GM23338 (cell line): ENCODE measurements around the gene ZEB2. TPM values are rescaled to one million over a fixed set of nuclear protein-coding genes. Genes with fewer than 3 reads are reported as not detected.

Source experiments
- ATAC-seq: fragments of 200-7000 bp; cut with Tn5 transposase; 3 replicates; pipeline ENCODE4 v1.9.1; 2020
- DNase-seq: peaks from one replicate; pipeline ENCODE4 v3.0.0-alpha.2; 2015; ENCODE audit warnings: low spot score
- H2AFZ ChIP-seq: fragments of 200-600 bp; sonication (generic); 2 replicates; pipeline ENCODE4 v1.8.0; 2016; ENCODE audit warnings: antibody characterized with exemption, mild to moderate bottlenecking, moderate library complexity
- H3F3A ChIP-seq: fragments of 200-600 bp; sonication (generic); replicated peaks from 2 replicates; pipeline ENCODE4 v1.8.0; 2017; ENCODE audit warnings: antibody characterized with exemption, mixed run types, low read depth
- H3K27ac ChIP-seq: fragments of 200-600 bp; sonication (generic); 2 replicates; pipeline ENCODE4 v1.6.1; 2016; ENCODE audit warnings: low read depth
- H3K27me3 ChIP-seq: fragments of 200-600 bp; sonication (generic); 2 replicates; pipeline ENCODE4 v1.8.0; 2016; ENCODE audit warnings: mild to moderate bottlenecking, mixed run types, moderate library complexity; ENCODE audit not compliant: insufficient read depth
- H3K36me3 ChIP-seq: fragments of 200-600 bp; sonication (generic); 2 replicates; pipeline ENCODE4 v1.8.0; 2016; ENCODE audit warnings: mild to moderate bottlenecking; ENCODE audit not compliant: insufficient read depth
- H3K4me1 ChIP-seq: fragments of 200-600 bp; sonication (generic); 2 replicates; pipeline ENCODE4 v1.8.0; 2016; ENCODE audit warnings: mild to moderate bottlenecking, moderate library complexity; ENCODE audit not compliant: insufficient read depth
- H3K4me2 ChIP-seq: fragments of 200-600 bp; sonication (generic); 2 replicates; pipeline ENCODE4 v1.7.1; 2017; ENCODE audit warnings: mixed run types
- H3K4me3 ChIP-seq: fragments of 200-600 bp; sonication (generic); 2 replicates; pipeline ENCODE4 v1.6.1; 2016; ENCODE audit warnings: mixed run types
- H3K79me2 ChIP-seq: fragments of 200-600 bp; sonication (generic); replicated peaks from 2 replicates; pipeline ENCODE4 v1.8.0; 2017; ENCODE audit warnings: mild to moderate bottlenecking; ENCODE audit not compliant: insufficient read depth
- H3K9me2 ChIP-seq: fragments of 200-600 bp; sonication (generic); 2 replicates; pipeline ENCODE4 v1.8.0; 2017; ENCODE audit not compliant: insufficient read depth
- H4K20me1 ChIP-seq: fragments of 200-600 bp; sonication (generic); replicated peaks from 2 replicates; pipeline ENCODE4 v1.8.0; 2017; ENCODE audit warnings: mild to moderate bottlenecking; ENCODE audit not compliant: insufficient read depth
- H3K27ac Mint-ChIP-seq: 2 replicates; pipeline ENCODE4 v1.8.0; 2020; ENCODE audit warnings: inconsistent platforms, mild to moderate bottlenecking, moderate library complexity, mixed read lengths
- H3K27me3 Mint-ChIP-seq: 3 replicates; pipeline ENCODE4 v1.8.0; 2022; ENCODE audit warnings: low read depth, mild to moderate bottlenecking, moderate library complexity, mixed read lengths, inconsistent platforms; ENCODE audit not compliant: insufficient read depth, poor library complexity
- H3K36me3 Mint-ChIP-seq: 3 replicates; pipeline ENCODE4 v1.8.0; 2021; ENCODE audit warnings: low read depth, mild to moderate bottlenecking, inconsistent platforms, moderate library complexity, mixed read lengths
- H3K4me1 Mint-ChIP-seq: 3 replicates; pipeline ENCODE4 v1.8.0; 2020; ENCODE audit warnings: mild to moderate bottlenecking, inconsistent platforms, mixed read lengths
- H3K4me3 Mint-ChIP-seq: 3 replicates; pipeline ENCODE4 v1.8.0; 2021; ENCODE audit warnings: moderate library complexity, mild to moderate bottlenecking, inconsistent platforms, mixed read lengths
- H3K9me3 Mint-ChIP-seq: 3 replicates; pipeline ENCODE4 v1.8.0; 2020; ENCODE audit warnings: moderate library complexity, mild to moderate bottlenecking, inconsistent platforms, mixed read lengths
- CREB1 ChIP-seq: fragments of 250-450 bp; sonication (Bioruptor Pico); IDR thresholded peaks from 2 replicates; pipeline ENCODE4 v1.5.0; 2020; ENCODE audit warnings: low read depth, mild to moderate bottlenecking, moderate library complexity
- CTCF ChIP-seq, 2 experiments: fragments of 200-600 bp in 1 of 2; sonication (generic) in 1 of 2; conservative IDR thresholded peaks; 2 replicates each; pipeline versions ENCODE4 v1.5.1 to v1.6.1; 2016 to 2017; ENCODE audit warnings: antibody characterized with exemption in 2 of 2, low read depth in 2 of 2, mild to moderate bottlenecking in 2 of 2, moderate library complexity in 1 of 2
- EZH2phosphoT487 ChIP-seq: fragments of 200-600 bp; sonication (generic); IDR thresholded peaks from one replicate; pipeline ENCODE4 v1.8.1; 2018; ENCODE audit warnings: antibody characterized with exemption; ENCODE audit not compliant: unreplicated experiment
- NANOG ChIP-seq: IDR thresholded peaks from 2 replicates; pipeline ENCODE4 v1.6.1; 2016; ENCODE audit warnings: antibody characterized with exemption, borderline replicate concordance
- POLR2AphosphoS5 ChIP-seq: IDR thresholded peaks from 2 replicates; pipeline ENCODE4 v1.6.1; 2016; ENCODE audit warnings: antibody characterized with exemption, low read depth
- ZNF114 ChIP-seq: fragments of 250-450 bp; sonication (Bioruptor Pico); IDR thresholded peaks from 2 replicates; pipeline ENCODE4 v1.5.0; 2020; ENCODE audit warnings: mild to moderate bottlenecking, moderate library complexity
- ZNF331 ChIP-seq: fragments of 250-450 bp; sonication (Bioruptor Pico); IDR thresholded peaks from 2 replicates; pipeline ENCODE4 v1.5.0; 2020; ENCODE audit warnings: low read depth, mild to moderate bottlenecking, moderate library complexity
- polyA plus RNA-seq: library from polyadenylated mRNA; unstranded; fragments of >200 nt; fragmentation: Nextera tagmentation; extraction: Ambion mirVana; gene quantifications from 2 replicates; pipeline ENCODE4 v1.2.1, GENCODE V29; 2016
- total RNA-seq: library from RNA; depleted of rRNA; stranded (reverse); fragments of >200 nt; shearing (Covaris generic); gene quantifications from 2 replicates; pipeline ENCODE4 v1.2.3, GENCODE V29; 2014
- TF ChIP-seq, protein P1 (sequence below): fragments of 250-450 bp; sonication (Bioruptor Pico); IDR thresholded peaks from 2 replicates; pipeline ENCODE4 v1.5.0; 2020; ENCODE audit warnings: mild to moderate bottlenecking, moderate library complexity

Gene ZEB2
- total and polyA plus RNA-seq, 2 experiments from 2014 or later = 0.45 TPM; not detected in 1

DNA sequence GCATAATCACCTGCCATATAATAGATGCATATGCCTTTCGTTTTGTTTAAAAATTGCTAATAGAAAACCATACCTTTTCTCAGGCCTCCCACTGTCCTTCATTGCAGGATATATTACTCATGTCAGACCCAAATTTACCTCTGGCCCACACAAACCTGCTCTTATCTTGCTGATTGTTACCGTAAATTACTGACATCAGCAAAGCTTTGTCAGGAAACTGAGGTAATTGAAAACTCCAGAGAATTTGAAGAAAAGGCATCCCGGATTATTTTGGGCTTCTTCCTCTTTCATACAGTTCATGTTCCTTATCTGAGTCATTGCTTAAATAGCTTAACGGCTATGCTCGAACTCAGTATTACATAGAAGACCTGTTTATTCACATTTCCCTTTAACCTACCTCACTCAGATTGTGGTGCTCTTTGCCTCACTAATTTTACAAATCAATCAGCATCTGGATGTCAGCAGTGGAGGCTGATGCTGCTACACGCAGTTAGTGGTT is 145.7 kb downstream of the ZEB2 start:
- H3K4me3 Mint-ChIP-seq = no peak overlapping the region
- no peak for TF ChIP-seq CTCF (conservative IDR thresholded peaks at IDR 0.05; ENCODE audit: low read depth in 2 of 2)
- TF ChIP-seq EZH2phosphoT487 = no peak
- TF ChIP-seq, protein P1, sequence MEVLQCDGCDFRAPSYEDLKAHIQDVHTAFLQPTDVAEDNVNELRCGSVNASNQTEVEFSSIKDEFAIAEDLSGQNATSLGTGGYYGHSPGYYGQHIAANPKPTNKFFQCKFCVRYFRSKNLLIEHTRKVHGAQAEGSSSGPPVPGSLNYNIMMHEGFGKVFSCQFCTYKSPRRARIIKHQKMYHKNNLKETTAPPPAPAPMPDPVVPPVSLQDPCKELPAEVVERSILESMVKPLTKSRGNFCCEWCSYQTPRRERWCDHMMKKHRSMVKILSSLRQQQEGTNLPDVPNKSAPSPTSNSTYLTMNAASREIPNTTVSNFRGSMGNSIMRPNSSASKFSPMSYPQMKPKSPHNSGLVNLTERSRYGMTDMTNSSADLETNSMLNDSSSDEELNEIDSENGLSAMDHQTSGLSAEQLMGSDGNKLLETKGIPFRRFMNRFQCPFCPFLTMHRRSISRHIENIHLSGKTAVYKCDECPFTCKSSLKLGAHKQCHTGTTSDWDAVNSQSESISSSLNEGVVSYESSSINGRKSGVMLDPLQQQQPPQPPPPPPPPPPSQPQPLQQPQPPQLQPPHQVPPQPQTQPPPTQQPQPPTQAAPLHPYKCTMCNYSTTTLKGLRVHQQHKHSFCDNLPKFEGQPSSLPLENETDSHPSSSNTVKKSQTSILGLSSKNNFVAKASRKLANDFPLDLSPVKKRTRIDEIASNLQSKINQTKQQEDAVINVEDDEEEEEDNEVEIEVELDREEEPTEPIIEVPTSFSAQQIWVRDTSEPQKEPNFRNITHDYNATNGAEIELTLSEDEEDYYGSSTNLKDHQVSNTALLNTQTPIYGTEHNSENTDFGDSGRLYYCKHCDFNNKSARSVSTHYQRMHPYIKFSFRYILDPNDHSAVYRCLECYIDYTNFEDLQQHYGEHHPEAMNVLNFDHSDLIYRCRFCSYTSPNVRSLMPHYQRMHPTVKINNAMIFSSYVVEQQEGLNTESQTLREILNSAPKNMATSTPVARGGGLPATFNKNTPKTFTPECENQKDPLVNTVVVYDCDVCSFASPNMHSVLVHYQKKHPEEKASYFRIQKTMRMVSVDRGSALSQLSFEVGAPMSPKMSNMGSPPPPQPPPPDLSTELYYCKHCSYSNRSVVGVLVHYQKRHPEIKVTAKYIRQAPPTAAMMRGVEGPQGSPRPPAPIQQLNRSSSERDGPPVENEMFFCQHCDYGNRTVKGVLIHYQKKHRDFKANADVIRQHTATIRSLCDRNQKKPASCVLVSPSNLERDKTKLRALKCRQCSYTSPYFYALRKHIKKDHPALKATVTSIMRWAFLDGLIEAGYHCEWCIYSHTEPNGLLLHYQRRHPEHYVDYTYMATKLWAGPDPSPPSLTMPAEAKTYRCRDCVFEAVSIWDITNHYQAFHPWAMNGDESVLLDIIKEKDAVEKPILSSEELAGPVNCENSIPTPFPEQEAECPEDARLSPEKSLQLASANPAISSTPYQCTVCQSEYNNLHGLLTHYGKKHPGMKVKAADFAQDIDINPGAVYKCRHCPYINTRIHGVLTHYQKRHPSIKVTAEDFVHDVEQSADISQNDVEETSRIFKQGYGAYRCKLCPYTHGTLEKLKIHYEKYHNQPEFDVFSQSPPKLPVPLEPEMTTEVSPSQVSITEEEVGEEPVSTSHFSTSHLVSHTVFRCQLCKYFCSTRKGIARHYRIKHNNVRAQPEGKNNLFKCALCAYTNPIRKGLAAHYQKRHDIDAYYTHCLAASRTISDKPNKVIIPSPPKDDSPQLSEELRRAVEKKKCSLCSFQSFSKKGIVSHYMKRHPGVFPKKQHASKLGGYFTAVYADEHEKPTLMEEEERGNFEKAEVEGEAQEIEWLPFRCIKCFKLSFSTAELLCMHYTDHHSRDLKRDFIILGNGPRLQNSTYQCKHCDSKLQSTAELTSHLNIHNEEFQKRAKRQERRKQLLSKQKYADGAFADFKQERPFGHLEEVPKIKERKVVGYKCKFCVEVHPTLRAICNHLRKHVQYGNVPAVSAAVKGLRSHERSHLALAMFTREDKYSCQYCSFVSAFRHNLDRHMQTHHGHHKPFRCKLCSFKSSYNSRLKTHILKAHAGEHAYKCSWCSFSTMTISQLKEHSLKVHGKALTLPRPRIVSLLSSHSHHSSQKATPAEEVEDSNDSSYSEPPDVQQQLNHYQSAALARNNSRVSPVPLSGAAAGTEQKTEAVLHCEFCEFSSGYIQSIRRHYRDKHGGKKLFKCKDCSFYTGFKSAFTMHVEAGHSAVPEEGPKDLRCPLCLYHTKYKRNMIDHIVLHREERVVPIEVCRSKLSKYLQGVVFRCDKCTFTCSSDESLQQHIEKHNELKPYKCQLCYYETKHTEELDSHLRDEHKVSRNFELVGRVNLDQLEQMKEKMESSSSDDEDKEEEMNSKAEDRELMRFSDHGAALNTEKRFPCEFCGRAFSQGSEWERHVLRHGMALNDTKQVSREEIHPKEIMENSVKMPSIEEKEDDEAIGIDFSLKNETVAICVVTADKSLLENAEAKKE (CRISPR knock-in tag) = no peak
- TF ChIP-seq NANOG = no peak
- no peak for TF ChIP-seq POLR2AphosphoS5
- TF ChIP-seq ZNF114 (CRISPR knock-in tag) = no peak
- no peak for TF ChIP-seq CREB1 (CRISPR knock-in tag)
- no peak for TF ChIP-seq ZNF331 (CRISPR knock-in tag)
- H3K9me3 Mint-ChIP-seq = no peaks in the 10 kb centered on the region
- Histone ChIP-seq H3K36me3 (no peaks in the 10 kb centered on the region), H3K9me2 (no peaks in the 10 kb centered on the region), H3K4me2 (no peak overlapping the region), H3F3A (no peaks in the 10 kb centered on the region), H3K79me2 (no peaks in the 10 kb centered on the region), H3K27me3 (no peaks in the 10 kb centered on the region), H3K27ac (no peak overlapping the region), H3K4me3 (no peak overlapping the region), H4K20me1 (no peaks in the 10 kb centered on the region), H3K4me1 (peaks cover 12% of the 10 kb centered on the region), H2AFZ (no peak overlapping the region; the same call in 1 of the 2 replicates)
- peaks cover 11% of the 10 kb centered on the region for H3K4me1 Mint-ChIP-seq
- H3K27ac Mint-ChIP-seq = no peak overlapping the region
- ATAC-seq (no peak), DNase-seq (no peak)
- H3K27me3 Mint-ChIP-seq = no peaks in the 10 kb centered on the region
- H3K36me3 Mint-ChIP-seq = no peaks in the 10 kb centered on the region
